Keratinocyte (primary cell): Measurements from ENCODE around the gene CENATAC. TPM values are rescaled to one million over a fixed set of nuclear protein-coding genes. Genes with fewer than 3 reads are reported as not detected.
"Not testable (repeated sequence)": the region's sequence is repeated elsewhere in the genome, so short reads cannot be mapped to it uniquely, and the experiment has no call there.

Source experiments
- DNase-seq: peaks from one replicate; pipeline ENCODE4 v3.0.0-alpha.2; 2011; ENCODE audit warnings: low read depth, missing footprints, low spot score
- FAIRE-seq: peaks from 2 replicates; lab custom pipeline; 2011; peaks lifted over from hg19 to GRCh38; lab: Jason Lieb, UNC
- H2AFZ ChIP-seq: 2 replicates; pipeline ENCODE4 v1.6.0; 2012; ENCODE audit warnings: low read length, control low read depth, inconsistent platforms; ENCODE audit not compliant: control insufficient read depth
- H3K27ac ChIP-seq: 2 replicates; pipeline ENCODE4 v1.5.1; 2011; ENCODE audit warnings: low read length; ENCODE audit not compliant: control insufficient read depth, insufficient read depth
- H3K27me3 ChIP-seq: 3 replicates; pipeline ENCODE4 v1.6.0; 2011; ENCODE audit warnings: low read length; ENCODE audit not compliant: control insufficient read depth, insufficient read depth; ENCODE audit errors: extremely low read depth
- H3K36me3 ChIP-seq, 2 experiments: 2 replicates in 1 of 2; 3 replicates in 1 of 2; pipeline ENCODE4 v1.5.1; 2011; ENCODE audit warnings: low read length in 2 of 2, mild to moderate bottlenecking in 1 of 2; ENCODE audit not compliant: control insufficient read depth in 2 of 2, insufficient read depth in 2 of 2; ENCODE audit errors: extremely low read depth in 1 of 2
- H3K4me1 ChIP-seq: 3 replicates; pipeline ENCODE4 v1.5.1; 2011; ENCODE audit warnings: low read length; ENCODE audit not compliant: control insufficient read depth, insufficient read depth; ENCODE audit errors: extremely low read depth
- H3K4me2 ChIP-seq: 3 replicates; pipeline ENCODE4 v1.6.0; 2011; ENCODE audit warnings: low read depth, low read length; ENCODE audit not compliant: control insufficient read depth, insufficient read depth; ENCODE audit errors: extremely low read depth
- H3K4me3 ChIP-seq, 3 experiments: fragments of 200-600 bp in 1 of 3; sonication (generic) in 1 of 3; 2 replicates in 2 of 3; 3 replicates in 1 of 3; pipeline ENCODE4 v1.5.1; 2011 to 2016; ENCODE audit warnings: low read length in 3 of 3, mild to moderate bottlenecking in 3 of 3, control low read depth in 2 of 3, inconsistent platforms in 1 of 3, low read depth in 1 of 3, mixed read lengths in 1 of 3, mixed run types in 1 of 3, moderate library complexity in 1 of 3; ENCODE audit not compliant: control insufficient read depth in 2 of 3, insufficient read depth in 2 of 3; ENCODE audit errors: extremely low read depth in 1 of 3
- H3K79me2 ChIP-seq: 2 replicates; pipeline ENCODE4 v1.6.0; 2012; ENCODE audit warnings: low read length; ENCODE audit not compliant: control insufficient read depth, insufficient read depth
- H3K9ac ChIP-seq: 3 replicates; pipeline ENCODE4 v1.6.0; 2011; ENCODE audit warnings: low read length; ENCODE audit not compliant: control insufficient read depth, insufficient read depth; ENCODE audit errors: extremely low read depth
- H3K9me1 ChIP-seq: 3 replicates; pipeline ENCODE4 v1.6.0; 2011; ENCODE audit warnings: low read length; ENCODE audit not compliant: control insufficient read depth, insufficient read depth; ENCODE audit errors: extremely low read depth
- H3K9me3 ChIP-seq: 2 replicates; pipeline ENCODE4 v1.5.1; 2012; ENCODE audit warnings: low read depth, low read length; ENCODE audit not compliant: control insufficient read depth
- H4K20me1 ChIP-seq: 3 replicates; pipeline ENCODE4 v1.6.0; 2011; ENCODE audit warnings: low read length; ENCODE audit not compliant: control insufficient read depth, insufficient read depth; ENCODE audit errors: extremely low read depth
- EZH2 ChIP-seq: IDR thresholded peaks from one replicate; pipeline ENCODE4 v1.6.1; 2012; ENCODE audit warnings: inconsistent platforms, mild to moderate bottlenecking, low read length, moderate library complexity
- dilution Hi-C: fragments of 300-500 bp; cut with MboI; formaldehyde crosslinking; loops from one replicate; pipeline ENCODE4 v1.7.0; 2020; ENCODE audit warnings: low sequenced_read_pairs; ENCODE audit not compliant: extremely low pct_ligation_motif_present
- polyA plus RNA-seq, 5 experiments: library from polyadenylated mRNA; depleted of rRNA in 3 of 5; stranded (reverse) in 3 of 5; stranded (forward) in 1 of 5; unstranded in 1 of 5; fragments of >200 nt; gene quantifications; 1 replicate in 1 of 5; 2 replicates in 3 of 5; 3 replicates in 1 of 5; pipeline versions ENCODE4 v1.2.1 to v1.2.3, GENCODE V29; 2011 to 2012; ENCODE audit warnings: missing spikeins in 2 of 5, low read depth in 1 of 5, low replicate concordance in 1 of 5
- TF ChIP-seq, protein P1 (sequence below), 3 experiments: IDR thresholded peaks in 1 of 3; conservative IDR thresholded peaks in 1 of 3; optimal IDR thresholded peaks in 1 of 3; 2 replicates in 2 of 3; 3 replicates in 1 of 3; pipeline versions ENCODE3 to v1.5.1; 2011; ENCODE audit warnings: low read length in 3 of 3, mild to moderate bottlenecking in 3 of 3, moderate library complexity in 2 of 3, control low read depth in 1 of 3, inconsistent platforms in 1 of 3; ENCODE audit not compliant: insufficient read depth in 2 of 3; ENCODE audit errors: extremely low read depth in 1 of 3

Gene CENATAC
- polyA plus RNA-seq, 1 donor (not counting 4 experiments of a cell fraction or from before 2014, with no cell fraction given) = 22.6 TPM

DNA sequence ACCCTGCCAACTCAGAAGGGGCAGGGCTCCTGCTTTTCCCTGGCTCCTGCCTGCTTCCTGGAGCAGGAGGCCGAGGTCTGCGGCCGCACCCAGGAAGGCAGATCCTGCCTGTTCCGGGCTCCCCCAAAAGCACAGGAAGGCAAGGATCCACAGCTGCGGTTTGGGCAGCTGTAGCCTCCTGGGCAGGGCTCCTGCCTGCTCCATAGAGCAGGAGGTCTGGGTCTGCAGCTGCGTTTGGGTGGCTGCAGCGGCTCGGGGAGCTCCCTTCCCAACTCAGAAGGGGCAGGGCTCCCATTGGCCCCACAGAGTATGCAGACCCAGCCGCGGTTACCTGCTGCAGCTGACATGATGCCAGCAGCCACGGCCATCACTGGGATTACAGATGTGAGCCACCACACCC lies 36.3 kb upstream of the CENATAC start:
- Histone ChIP-seq H2AFZ (peak overlapping the region; percentile 71), H3K4me1 (no peaks in the 10 kb centered on the region), H3K36me3 (no peaks in the 10 kb centered on the region), H3K9ac (no peak overlapping the region), H3K4me2 (no peak overlapping the region), H4K20me1 (no peaks in the 10 kb centered on the region), H3K27ac (no peak overlapping the region), H3K4me3 (no peak overlapping the region), H3K27me3 (no peaks in the 10 kb centered on the region), H3K9me3 (no peaks in the 10 kb centered on the region), H3K9me1 (no peaks in the 10 kb centered on the region), H3K79me2 (no peaks in the 10 kb centered on the region)
- dilution Hi-C loops = no loop called here
- DNase-seq (no peak), FAIRE-seq (no peak)
- TF ChIP-seq EZH2 = no peak
- TF ChIP-seq, protein P1, sequence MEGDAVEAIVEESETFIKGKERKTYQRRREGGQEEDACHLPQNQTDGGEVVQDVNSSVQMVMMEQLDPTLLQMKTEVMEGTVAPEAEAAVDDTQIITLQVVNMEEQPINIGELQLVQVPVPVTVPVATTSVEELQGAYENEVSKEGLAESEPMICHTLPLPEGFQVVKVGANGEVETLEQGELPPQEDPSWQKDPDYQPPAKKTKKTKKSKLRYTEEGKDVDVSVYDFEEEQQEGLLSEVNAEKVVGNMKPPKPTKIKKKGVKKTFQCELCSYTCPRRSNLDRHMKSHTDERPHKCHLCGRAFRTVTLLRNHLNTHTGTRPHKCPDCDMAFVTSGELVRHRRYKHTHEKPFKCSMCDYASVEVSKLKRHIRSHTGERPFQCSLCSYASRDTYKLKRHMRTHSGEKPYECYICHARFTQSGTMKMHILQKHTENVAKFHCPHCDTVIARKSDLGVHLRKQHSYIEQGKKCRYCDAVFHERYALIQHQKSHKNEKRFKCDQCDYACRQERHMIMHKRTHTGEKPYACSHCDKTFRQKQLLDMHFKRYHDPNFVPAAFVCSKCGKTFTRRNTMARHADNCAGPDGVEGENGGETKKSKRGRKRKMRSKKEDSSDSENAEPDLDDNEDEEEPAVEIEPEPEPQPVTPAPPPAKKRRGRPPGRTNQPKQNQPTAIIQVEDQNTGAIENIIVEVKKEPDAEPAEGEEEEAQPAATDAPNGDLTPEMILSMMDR (optimal IDR thresholded peaks at IDR 0.05 in 1 of 3, IDR thresholded peaks at IDR 0.05 in 1 of 3, conservative IDR thresholded peaks at IDR 0.05 in 1 of 3; ENCODE audit: extremely low read depth in 1 of 3, insufficient read depth in 2 of 3, low read length in 3 of 3) = no peak

DNA sequence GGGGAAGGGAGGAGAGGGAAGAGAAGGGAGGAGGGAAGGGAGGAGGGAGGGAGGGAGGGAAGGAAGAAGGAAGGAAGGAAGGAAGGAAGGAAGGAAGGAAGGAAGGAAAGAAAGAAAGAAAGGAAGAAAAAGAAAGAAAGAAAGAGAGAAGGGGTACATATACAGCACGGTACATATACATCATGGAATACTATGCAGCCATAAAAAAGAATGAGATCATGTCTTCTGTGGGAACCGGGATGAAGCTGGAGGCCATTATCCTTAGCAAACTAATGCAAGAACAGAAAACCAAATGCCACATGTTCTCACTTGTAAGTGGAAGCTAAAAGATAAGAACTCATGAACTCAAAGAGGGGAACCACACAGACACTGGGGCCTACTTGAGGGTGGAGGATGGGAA lies 28.4 kb upstream of the CENATAC start:
- H3K9me1 ChIP-seq, DNase-seq, H3K4me2 ChIP-seq, H3K36me3 ChIP-seq, FAIRE-seq, H3K9ac ChIP-seq, H3K4me3 ChIP-seq, H4K20me1 ChIP-seq, H3K27me3 ChIP-seq, H3K79me2 ChIP-seq, H3K4me1 ChIP-seq, dilution Hi-C loops, H3K9me3 ChIP-seq, H3K27ac ChIP-seq, H2AFZ ChIP-seq: not testable (repeated sequence)

DNA sequence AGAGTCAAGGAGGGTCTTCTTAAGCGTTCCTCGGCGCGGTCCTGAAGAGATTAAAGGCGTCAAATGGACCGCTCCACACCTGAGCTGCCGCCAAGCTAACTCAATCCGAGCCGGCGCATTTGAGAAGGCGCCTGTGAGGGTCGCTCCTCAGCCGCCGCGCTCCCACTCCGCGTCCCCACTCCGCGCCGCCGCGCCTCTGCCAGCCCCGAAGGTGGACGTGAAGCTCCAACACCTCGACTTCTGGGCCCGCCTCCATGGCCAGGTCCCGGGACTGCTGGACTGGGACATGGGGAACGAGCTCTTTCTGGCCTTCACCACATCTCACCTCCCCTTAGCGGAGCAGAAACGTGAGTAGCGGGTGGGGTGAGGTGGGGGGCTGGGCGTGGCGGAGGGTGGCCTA lies 26.3 kb upstream of the CENATAC start, which contains the start of gene FOXR1:
TSS of gene FOXR1 (plus strand) at position 116 of the 400 bp plus-strand sequence. CDS start at position 287, 171 bp downstream.
- Histone ChIP-seq H3K27me3 (no peaks in the 10 kb centered on the region), H3K79me2 (no peaks in the 10 kb centered on the region), H3K36me3 (no peaks in the 10 kb centered on the region), H3K9ac (no peak within 1 kb of the TSS), H3K4me1 (no peaks in the 10 kb centered on the region), H3K27ac (no peak within 1 kb of the TSS), H4K20me1 (no peaks in the 10 kb centered on the region), H2AFZ (no peak within 1 kb of the TSS), H3K9me3 (no peaks in the 10 kb centered on the region), H3K4me3 (no peak within 1 kb of the TSS), H3K9me1 (no peaks in the 10 kb centered on the region), H3K4me2 (no peak within 1 kb of the TSS)
- FAIRE-seq (no peak), DNase-seq (no peak)
- no peak for TF ChIP-seq EZH2
- TF ChIP-seq, protein P1 (optimal IDR thresholded peaks at IDR 0.05 in 1 of 3, IDR thresholded peaks at IDR 0.05 in 1 of 3, conservative IDR thresholded peaks at IDR 0.05 in 1 of 3; ENCODE audit: extremely low read depth in 1 of 3, insufficient read depth in 2 of 3, low read length in 3 of 3) = no peak
- dilution Hi-C loops = no loop called here
